ENCODE measurements around the gene GRHL3.

Gene GRHL3

GRCh38 chr1:24374891-24375786, 56.0 kb downstream of the GRHL3 start:
- no peak for DNase-seq

- no peak for DNase-seq
Measured at GRCh38 chr1:24379733-24380315, 60.7 kb downstream of the GRHL3 start.

GRCh38 chr1:24380508-24380907, 61.4 kb downstream of the GRHL3 start:
- DNase-seq: no peak

GRCh38 chr1:24381256-24381655, 62.1 kb downstream of the GRHL3 start:
- no peak for DNase-seq

- no peak for DNase-seq
Measured at GRCh38 chr1:24382165-24382577, 63.0 kb downstream of the GRHL3 start.

- no peak for DNase-seq
Measured at GRCh38 chr1:24383381-24383940, 64.3 kb downstream of the GRHL3 start.

GRCh38 chr1:24384251-24385090, 65.3 kb downstream of the GRHL3 start:
- peak; percentile 73 to 83 for DNase-seq

- DNase-seq: no peak
Measured at GRCh38 chr1:24385160-24385940, 66.2 kb downstream of the GRHL3 start.

- no peak for DNase-seq
Measured at GRCh38 chr1:24386241-24386640, 67.1 kb downstream of the GRHL3 start.

- DNase-seq: no peak
Measured at GRCh38 chr1:24386931-24387330, 67.8 kb downstream of the GRHL3 start.

- DNase-seq: no peak
Measured at GRCh38 chr1:24387636-24388175, 68.5 kb downstream of the GRHL3 start.

GRCh38 chr1:24388331-24388885, 69.3 kb downstream of the GRHL3 start:
- DNase-seq: no peak

- no peak for DNase-seq
Measured at GRCh38 chr1:24389231-24389678, 70.1 kb downstream of the GRHL3 start.

GRCh38 chr1:24390924-24391782, 72.0 kb downstream of the GRHL3 start:
- DNase-seq: peak; percentile 69 to 82

- peak in 1 of 2 donors; percentile 46 for DNase-seq
Measured at GRCh38 chr1:24391882-24392603, 72.9 kb downstream of the GRHL3 start.

GRCh38 chr1:24392604-24392946, 73.4 kb downstream of the GRHL3 start:
- no peak for DNase-seq

GRCh38 chr1:24392982-24393650, 74.0 kb downstream of the GRHL3 start:
- DNase-seq: no peak

- DNase-seq: no peak
Measured at GRCh38 chr1:24393892-24394291, 74.7 kb downstream of the GRHL3 start.

GRCh38 chr1:24400065-24400464, 80.9 kb downstream of the GRHL3 start:
- DNase-seq: no peak

All from inflammatory macrophage treated with lipopolysaccharide for 1 hour (primary cell).